BLaER1 (cell line): ENCODE data around the gene CACNA1C.

Source experiments
- H3K27ac ChIP-seq: shearing (Covaris generic); formaldehyde crosslinking; 2 replicates; pipeline ENCODE4 v1.8.1; 2022
- H3K27me3 ChIP-seq: shearing (Covaris generic); formaldehyde crosslinking; 2 replicates; pipeline ENCODE4 v1.8.1; 2022
- H3K36me3 ChIP-seq: shearing (Covaris generic); formaldehyde crosslinking; 2 replicates; pipeline ENCODE4 v1.8.1; 2022
- H3K4me1 ChIP-seq: shearing (Covaris generic); formaldehyde crosslinking; 2 replicates; pipeline ENCODE4 v1.8.1; 2022
- H3K4me2 ChIP-seq: shearing (Covaris generic); formaldehyde crosslinking; 2 replicates; pipeline ENCODE4 v1.8.1; 2022
- H3K4me3 ChIP-seq: shearing (Covaris generic); formaldehyde crosslinking; 2 replicates; pipeline ENCODE4 v1.8.1; 2022
- H3K9ac ChIP-seq: shearing (Covaris generic); formaldehyde crosslinking; 2 replicates; pipeline ENCODE4 v1.8.1; 2022
- H3K9me3 ChIP-seq: shearing (Covaris generic); formaldehyde crosslinking; 2 replicates; pipeline ENCODE4 v1.8.1; 2022
- H4K20me1 ChIP-seq: shearing (Covaris generic); formaldehyde crosslinking; 2 replicates; pipeline ENCODE4 v1.8.1; 2022
- Cebpa-rat ChIP-seq: shearing (Covaris generic); IDR thresholded peaks from 2 replicates; pipeline ENCODE4 v1.8.1; 2022

Gene CACNA1C

DNA sequence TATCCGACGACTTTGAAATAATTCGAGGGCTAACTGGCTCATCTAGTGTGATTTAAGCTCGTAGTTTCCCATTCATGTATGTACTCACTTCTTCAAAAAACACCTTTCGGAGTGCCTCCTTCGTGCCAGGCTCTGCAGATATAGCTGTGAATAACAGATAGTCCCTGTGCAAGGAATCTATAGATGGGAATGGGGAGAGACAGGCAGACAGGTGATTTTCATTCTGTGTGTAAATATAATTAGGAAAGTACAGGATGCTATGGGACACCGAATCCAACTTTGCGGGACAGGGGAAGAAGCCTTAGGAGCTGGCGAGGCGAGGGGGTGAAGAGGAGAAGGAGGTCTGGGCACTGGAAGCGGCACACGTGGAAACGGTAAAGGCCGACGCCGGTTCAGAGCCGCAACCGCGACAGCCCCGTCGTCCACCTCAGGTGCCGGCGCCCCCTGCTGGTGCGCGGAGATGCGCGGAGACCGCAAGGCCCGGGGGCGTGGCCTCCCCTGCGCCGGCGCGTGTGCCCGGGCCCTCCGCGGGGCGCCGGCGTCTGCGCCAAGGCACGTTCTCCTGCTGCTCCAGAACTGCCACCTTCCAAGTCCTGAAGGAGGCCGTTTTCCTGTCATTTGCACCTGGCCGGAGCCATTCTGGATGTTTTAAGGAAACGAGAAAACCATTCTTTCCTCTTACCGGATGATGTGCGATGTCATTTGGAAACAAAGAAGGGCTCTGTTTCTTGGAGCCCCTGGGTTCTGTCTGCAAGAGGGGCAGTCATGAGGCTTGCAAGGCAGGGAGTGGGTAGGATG lies 18.0 kb upstream of the CACNA1C start:
- peaks cover 5% of the 10 kb centered on the region; the same call in 1 of the 2 replicates for H3K27me3 ChIP-seq
- peak overlapping the region; percentile 54 for H3K4me3 ChIP-seq
- H4K20me1 ChIP-seq, result no peaks in the 10 kb centered on the region
- H3K4me1 ChIP-seq, result peaks cover 15% of the 10 kb centered on the region
- H3K36me3 ChIP-seq, result no peaks in the 10 kb centered on the region
- H3K27ac ChIP-seq, result no peak overlapping the region
- peak overlapping the region; percentile 87 for H3K4me2 ChIP-seq
- TF ChIP-seq Cebpa-rat, result no peak
- no peak overlapping the region for H3K9ac ChIP-seq
- H3K9me3 ChIP-seq, result no peaks in the 10 kb centered on the region

DNA sequence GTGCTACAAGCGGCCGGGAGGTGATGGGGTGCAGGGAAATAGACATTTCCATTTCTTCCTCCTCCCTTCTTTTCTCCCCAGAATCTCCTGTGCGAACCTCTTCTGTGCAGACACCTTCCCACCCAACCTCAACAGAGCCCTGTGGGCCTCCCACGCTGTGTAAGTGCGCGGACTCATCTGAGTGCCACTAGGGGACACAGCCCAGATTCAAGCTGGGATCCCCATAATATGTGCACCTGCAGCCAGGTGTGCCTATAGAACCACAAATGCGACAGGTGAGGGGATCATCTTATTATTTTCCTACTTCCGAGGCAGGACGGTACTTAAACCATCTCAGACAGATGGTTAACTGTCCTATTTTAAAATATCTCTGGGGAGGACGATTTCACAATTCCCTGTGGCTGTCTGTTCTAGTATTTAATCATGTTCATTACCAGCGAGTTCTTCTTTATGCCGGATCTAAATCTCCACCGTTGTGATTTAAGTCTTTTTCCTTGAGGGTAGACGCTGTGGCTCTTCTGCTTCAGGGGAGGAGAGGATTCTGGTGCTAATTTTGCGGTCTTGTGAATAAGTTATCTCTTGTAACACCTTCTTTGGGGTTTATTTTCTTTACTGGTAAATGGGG lies 17.2 kb upstream of the CACNA1C start:
- peaks cover 5% of the 10 kb centered on the region; the same call in 1 of the 2 replicates for H3K27me3 ChIP-seq
- H3K4me3 ChIP-seq, result peak overlapping the region; percentile 54
- no peaks in the 10 kb centered on the region for H3K9me3 ChIP-seq
- peaks cover 15% of the 10 kb centered on the region for H3K4me1 ChIP-seq
- H3K9ac ChIP-seq, result no peak overlapping the region
- H3K4me2 ChIP-seq, result peak overlapping the region; percentile 87
- H3K36me3 ChIP-seq, result no peaks in the 10 kb centered on the region
- no peak for TF ChIP-seq Cebpa-rat
- no peak overlapping the region for H3K27ac ChIP-seq
- H4K20me1 ChIP-seq, result no peaks in the 10 kb centered on the region

DNA sequence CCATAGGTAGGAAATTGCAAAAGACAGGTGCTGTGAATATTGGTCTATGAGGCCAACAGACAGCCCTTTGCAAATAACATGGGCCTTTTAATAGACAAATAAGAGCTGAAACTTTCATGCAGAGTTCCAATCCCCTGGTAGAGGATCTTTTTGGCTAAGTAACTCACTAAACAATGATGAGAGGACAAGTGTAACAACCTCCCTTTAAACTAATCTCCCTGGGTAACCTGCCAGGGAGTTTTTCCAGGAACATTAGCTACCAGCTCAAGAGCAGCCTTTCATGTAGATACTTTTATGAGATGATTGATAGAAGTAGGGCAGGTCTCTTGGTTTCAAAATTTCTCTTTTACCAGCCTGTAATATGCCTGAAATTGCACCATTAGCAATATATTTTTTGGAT lies 13.8 kb upstream of the CACNA1C start:
- Histone ChIP-seq H3K4me1 (peaks cover 15% of the 10 kb centered on the region), H3K36me3 (no peaks in the 10 kb centered on the region), H3K27ac (no peak overlapping the region), H3K27me3 (peaks cover 5% of the 10 kb centered on the region; the same call in 1 of the 2 replicates), H3K9ac (no peak overlapping the region), H3K4me2 (no peak overlapping the region), H3K4me3 (no peak overlapping the region), H4K20me1 (no peaks in the 10 kb centered on the region), H3K9me3 (no peaks in the 10 kb centered on the region)
- no peak for TF ChIP-seq Cebpa-rat

DNA sequence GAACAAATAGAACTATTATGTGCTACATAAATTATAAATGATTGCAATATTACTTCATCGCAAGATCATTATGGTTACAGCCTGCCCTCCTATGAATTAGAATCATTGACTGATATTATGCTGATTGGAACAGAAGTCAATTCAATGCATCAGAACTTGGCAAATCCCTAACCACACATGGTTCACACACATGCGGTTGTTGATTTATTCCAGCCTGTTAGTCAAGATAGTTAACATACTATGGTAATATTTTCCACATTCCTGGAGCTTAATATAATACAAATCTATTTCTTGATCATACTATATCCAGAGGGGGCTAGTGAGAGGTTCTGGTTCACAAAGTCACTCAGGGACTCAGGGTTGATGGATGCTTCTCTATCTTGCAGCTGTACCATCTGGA lies 9.7 kb upstream of the CACNA1C start:
- Histone ChIP-seq H3K27ac (no peak overlapping the region), H3K4me1 (no peaks in the 10 kb centered on the region), H3K4me3 (no peak overlapping the region), H3K4me2 (no peak overlapping the region), H3K9me3 (no peaks in the 10 kb centered on the region), H3K27me3 (no peaks in the 10 kb centered on the region), H4K20me1 (no peaks in the 10 kb centered on the region), H3K36me3 (no peaks in the 10 kb centered on the region), H3K9ac (no peak overlapping the region)
- no peak for TF ChIP-seq Cebpa-rat

DNA sequence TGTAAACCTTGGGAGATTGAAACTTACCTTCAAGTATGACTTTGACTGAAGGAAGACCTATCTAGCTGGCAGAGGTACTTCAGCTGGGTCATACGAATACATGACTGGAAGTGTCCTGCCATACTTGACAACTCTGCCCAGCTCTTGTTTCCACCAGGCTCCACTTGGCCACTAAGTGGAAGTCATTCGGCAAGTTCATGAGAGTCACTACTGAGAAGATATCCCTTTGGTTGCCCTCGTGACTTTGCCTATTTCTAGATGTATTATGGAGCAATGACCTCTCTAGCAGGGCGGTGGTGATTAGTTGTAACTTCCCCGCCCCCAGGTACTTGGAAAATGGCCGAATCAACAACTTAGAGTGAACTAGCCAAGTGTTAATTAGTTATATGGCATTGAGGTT lies 8.6 kb upstream of the CACNA1C start:
- H3K27me3 ChIP-seq, result no peaks in the 10 kb centered on the region
- H3K4me2 ChIP-seq, result no peak overlapping the region
- no peak overlapping the region for H3K9ac ChIP-seq
- no peaks in the 10 kb centered on the region for H3K36me3 ChIP-seq
- H3K9me3 ChIP-seq, result no peaks in the 10 kb centered on the region
- no peak overlapping the region for H3K4me3 ChIP-seq
- no peaks in the 10 kb centered on the region for H4K20me1 ChIP-seq
- TF ChIP-seq Cebpa-rat, result no peak
- H3K4me1 ChIP-seq, result no peaks in the 10 kb centered on the region
- H3K27ac ChIP-seq, result no peak overlapping the region

DNA sequence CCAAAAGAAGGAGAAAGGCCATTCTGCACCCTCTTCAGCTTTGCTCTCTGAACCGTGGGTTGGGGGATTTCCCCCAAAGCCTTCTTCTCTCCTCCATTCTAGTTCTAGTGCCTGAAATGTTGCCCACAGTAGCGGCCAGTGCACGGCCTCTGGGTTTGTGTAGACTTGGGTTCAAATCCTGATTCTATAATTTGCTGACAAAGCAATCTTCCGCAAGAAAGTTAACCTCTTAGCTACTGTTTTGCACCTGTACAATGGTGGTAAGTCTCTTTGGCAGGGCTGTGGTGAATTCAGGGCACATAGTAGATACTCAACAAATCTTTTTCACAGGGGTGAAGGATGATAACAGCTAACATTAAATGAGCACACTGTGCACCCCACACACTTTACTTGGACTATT lies 5.8 kb upstream of the CACNA1C start:
- H3K4me1 ChIP-seq, result no peaks in the 10 kb centered on the region
- no peak overlapping the region for H3K4me2 ChIP-seq
- H3K9me3 ChIP-seq, result no peaks in the 10 kb centered on the region
- TF ChIP-seq Cebpa-rat, result no peak
- H3K36me3 ChIP-seq, result no peaks in the 10 kb centered on the region
- peaks cover 21% of the 10 kb centered on the region for H3K27me3 ChIP-seq
- 0 out of 2 replicates have a peak, but pooled peaks cover 12% of the 10 kb centered on the region for H4K20me1 ChIP-seq
- H3K27ac ChIP-seq, result no peak overlapping the region
- H3K9ac ChIP-seq, result no peak overlapping the region
- H3K4me3 ChIP-seq, result no peak overlapping the region

DNA sequence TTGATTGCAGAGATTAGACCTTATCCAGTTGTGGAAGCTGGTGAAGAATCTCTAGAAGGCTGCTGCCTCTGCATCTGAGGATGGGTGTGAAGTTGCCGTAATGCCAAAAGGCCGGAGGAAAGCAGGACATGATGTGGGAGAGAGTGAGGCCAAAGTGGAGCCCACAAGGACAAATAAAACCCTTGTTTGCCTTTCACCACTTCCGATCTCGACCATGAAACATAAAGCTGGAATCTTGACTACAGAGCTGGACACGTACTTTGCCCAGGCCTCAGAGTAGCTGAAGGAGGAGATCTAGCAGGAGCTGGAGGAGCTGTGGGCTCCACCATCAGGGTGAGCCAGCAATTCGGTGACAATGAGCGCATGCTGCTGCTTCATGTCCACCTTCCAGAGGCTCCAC lies 5.0 kb upstream of the CACNA1C start:
- Histone ChIP-seq H3K9me3 (no peaks in the 10 kb centered on the region), H3K4me1 (no peaks in the 10 kb centered on the region), H3K27ac (no peak overlapping the region), H3K4me3 (no peak overlapping the region), H3K27me3 (peaks cover 28% of the 10 kb centered on the region), H4K20me1 (0 out of 2 replicates have a peak, but pooled peaks cover 16% of the 10 kb centered on the region), H3K9ac (no peak overlapping the region), H3K4me2 (no peak overlapping the region), H3K36me3 (no peaks in the 10 kb centered on the region)
- TF ChIP-seq Cebpa-rat, result no peak

DNA sequence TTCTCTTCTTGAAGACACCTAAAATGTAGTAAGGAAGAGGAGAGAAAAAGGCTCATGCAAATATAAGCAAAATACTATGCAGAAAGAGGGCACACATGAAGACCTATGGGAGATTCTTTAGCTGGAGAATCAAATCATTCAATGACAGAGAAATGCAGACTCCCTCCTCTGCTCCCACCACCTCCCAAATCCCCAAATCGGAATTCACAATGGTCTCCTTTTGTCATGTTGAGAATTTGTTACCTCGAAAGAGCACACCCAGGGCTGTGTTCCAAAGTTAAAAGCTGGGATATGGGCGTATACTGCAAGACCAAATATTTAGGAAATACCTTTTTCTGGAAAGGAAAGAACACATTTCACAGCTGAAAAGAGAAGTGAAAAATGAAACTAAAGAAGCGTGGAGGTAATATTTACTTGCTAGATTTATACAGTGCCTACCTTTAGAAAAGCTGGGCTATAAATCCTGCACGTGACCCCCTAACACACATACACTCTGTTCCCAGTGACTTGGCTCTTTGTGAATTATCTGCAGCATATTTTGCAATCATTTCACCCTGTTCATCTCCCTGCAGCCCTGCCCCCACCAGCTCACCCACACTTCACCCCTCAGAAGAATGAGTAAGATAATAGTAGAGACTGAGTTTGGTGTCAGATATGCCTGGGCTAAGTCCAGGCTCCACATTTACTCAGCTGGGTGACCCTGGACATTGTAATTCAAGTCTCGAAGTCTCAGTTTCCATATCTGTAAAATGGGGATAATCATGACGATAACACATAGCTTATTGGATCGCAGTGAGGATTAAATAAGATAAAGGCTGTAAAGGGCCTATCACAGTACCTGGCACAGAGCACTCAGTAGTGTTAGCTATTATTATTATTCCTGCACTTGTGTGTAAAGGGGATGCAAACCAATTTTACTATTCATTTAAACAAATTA lies 2.9 kb upstream of the CACNA1C start:
- Histone ChIP-seq H3K9ac (no peak overlapping the region), H3K4me1 (peaks cover 11% of the 10 kb centered on the region), H3K4me3 (no peak overlapping the region), H3K9me3 (no peaks in the 10 kb centered on the region), H3K36me3 (no peaks in the 10 kb centered on the region), H3K27ac (no peak overlapping the region), H4K20me1 (peaks cover 29% of the 10 kb centered on the region), H3K27me3 (peaks cover 49% of the 10 kb centered on the region), H3K4me2 (no peak overlapping the region)
- TF ChIP-seq Cebpa-rat, result no peak

DNA sequence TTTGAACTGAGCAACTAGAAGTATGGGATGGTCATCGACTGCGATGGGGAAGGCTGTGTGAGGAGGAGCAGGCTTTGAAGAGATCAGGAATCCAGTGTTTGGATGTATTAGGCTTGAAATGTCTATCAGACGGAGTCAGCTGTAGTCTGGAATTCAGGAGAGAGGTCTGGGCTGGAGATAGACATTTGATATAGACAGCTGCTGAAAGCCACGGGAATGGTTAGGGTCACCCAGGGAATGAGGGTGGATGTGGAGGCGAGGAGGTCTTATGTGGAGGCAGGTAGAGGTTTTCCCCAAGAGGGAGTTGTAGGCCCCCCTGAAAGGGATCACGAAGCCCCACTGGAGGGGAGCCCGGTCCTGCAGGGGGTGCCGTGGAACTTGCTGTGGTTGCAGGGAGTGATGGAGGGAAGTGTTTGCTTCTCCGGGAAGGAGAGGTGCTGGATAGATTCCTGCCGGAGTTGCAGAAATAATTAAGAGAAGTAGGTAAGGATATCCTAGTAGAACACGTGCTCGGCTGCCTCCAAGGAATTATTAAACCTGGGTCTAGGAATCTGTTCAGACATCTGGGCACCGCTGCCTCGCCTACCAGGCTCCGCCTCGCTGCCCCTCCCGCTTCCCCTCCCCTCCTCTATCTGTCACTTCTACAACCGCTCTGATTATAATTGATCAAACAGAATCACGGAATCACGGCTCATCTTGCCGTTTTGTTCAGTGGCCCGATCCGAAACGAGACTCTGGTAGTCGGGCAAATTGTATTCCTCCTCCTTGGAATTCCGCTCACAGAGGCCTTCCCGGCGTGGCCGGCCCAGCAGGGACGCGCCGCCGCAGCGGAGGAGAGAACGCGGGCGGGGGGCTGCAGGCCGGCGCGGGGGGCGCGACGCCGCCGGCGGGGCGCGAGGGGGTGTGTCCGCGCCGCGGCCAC lies 826 bp upstream of the CACNA1C start:
- Histone ChIP-seq H3K4me2 (peak overlapping the region; percentile 99), H3K4me3 (peak overlapping the region; percentile 74), H3K9me3 (no peaks in the 10 kb centered on the region), H3K4me1 (peaks cover 11% of the 10 kb centered on the region), H3K27ac (no peak overlapping the region), H3K27me3 (peaks cover 70% of the 10 kb centered on the region), H3K36me3 (no peaks in the 10 kb centered on the region), H4K20me1 (peaks cover 29% of the 10 kb centered on the region), H3K9ac (no peak overlapping the region)
- no peak for TF ChIP-seq Cebpa-rat
